IMR-90 (cell line): ENCODE results near the gene FAH. TPM values are rescaled to one million over a fixed set of nuclear protein-coding genes. Genes with fewer than 3 reads are reported as not detected.

ENCODE experiments used
- ATAC-seq: fragments of 200-7000 bp; cut with Tn5 transposase; 2 replicates; pipeline ENCODE4 v1.9.1; 2020; ENCODE audit warnings: low read depth, mild to moderate bottlenecking, moderate library complexity
- BruUV-seq: library from RNA; stranded (reverse); fragments of 400-500 nt; replicated peaks from 2 replicates; lab custom pipeline; 2021; lab: Mats Ljungman, UMichigan
- CTCF ChIA-PET: fragments of 300-600 bp; formaldehyde crosslinking; extraction: SDS; loops from one replicate; lab custom pipeline; 2021; ENCODE audit warnings: antibody characterized with exemption; lab: Yijun Ruan, JAX
- POLR2A ChIA-PET: fragments of 300-600 bp; sonication (Branson Sonifier 250); formaldehyde crosslinking; loops from one replicate; lab custom pipeline; 2022; ENCODE audit warnings: antibody characterized with exemption; ENCODE audit not compliant: unreplicated experiment; lab: Charles Lee
- DNase-seq: peaks from one replicate; pipeline ENCODE4 v3.0.0; 2013
- H2AFZ ChIP-seq: replicated peaks from 2 replicates; pipeline ENCODE3; 2013; ENCODE audit warnings: low read length, mild to moderate bottlenecking; ENCODE audit not compliant: poor library complexity
- H2AK5ac ChIP-seq: 2 replicates; pipeline ENCODE4 v1.6.1; 2013; ENCODE audit warnings: low read depth, low read length, inconsistent platforms
- H2AK9ac ChIP-seq: replicated peaks from 2 replicates; pipeline ENCODE3; 2013; ENCODE audit warnings: mild to moderate bottlenecking, low read depth, low read length, moderate library complexity; ENCODE audit not compliant: poor library complexity
- H2BK120ac ChIP-seq: 2 replicates; pipeline ENCODE4 v1.6.1; 2013; ENCODE audit warnings: low read depth, low read length, inconsistent platforms
- H2BK15ac ChIP-seq: 3 replicates; pipeline ENCODE4 v1.6.1; 2013; ENCODE audit warnings: low read depth, low read length, inconsistent platforms
- H2BK20ac ChIP-seq: 2 replicates; pipeline ENCODE4 v1.6.1; 2013; ENCODE audit warnings: low read depth, mild to moderate bottlenecking, inconsistent platforms, low read length, moderate library complexity
- H2BK5ac ChIP-seq: 2 replicates; pipeline ENCODE4 v1.6.1; 2013; ENCODE audit warnings: mild to moderate bottlenecking, low read depth, low read length, inconsistent platforms; ENCODE audit not compliant: poor library complexity, severe bottlenecking
- H3K14ac ChIP-seq: replicated peaks from 2 replicates; pipeline ENCODE4 v1.6.1; 2013; ENCODE audit warnings: low read depth, low read length, inconsistent platforms
- H3K18ac ChIP-seq: 2 replicates; pipeline ENCODE4 v1.6.1; 2013; ENCODE audit warnings: low read depth, low read length, control low read depth
- H3K23ac ChIP-seq: 2 replicates; pipeline ENCODE4 v1.6.1; 2013; ENCODE audit warnings: low read depth, low read length, inconsistent platforms
- H3K27ac ChIP-seq: 2 replicates; pipeline ENCODE4 v1.5.1; 2013; ENCODE audit warnings: mild to moderate bottlenecking, control low read depth, low read length; ENCODE audit not compliant: insufficient read depth
- H3K27me3 ChIP-seq: 2 replicates; pipeline ENCODE4 v1.6.1; 2013; ENCODE audit warnings: low read length; ENCODE audit not compliant: control insufficient read depth, insufficient read depth
- H3K36me3 ChIP-seq: 2 replicates; pipeline ENCODE4 v1.6.1; 2013; ENCODE audit warnings: low read length, mixed read lengths; ENCODE audit not compliant: control insufficient read depth, insufficient read depth
- H3K4ac ChIP-seq: 2 replicates; pipeline ENCODE4 v1.6.1; 2013; ENCODE audit warnings: low read depth, low read length, inconsistent platforms
- H3K4me1 ChIP-seq: 2 replicates; pipeline ENCODE4 v1.6.1; 2013; ENCODE audit warnings: low read length, mixed read lengths; ENCODE audit not compliant: control insufficient read depth, insufficient read depth
- H3K4me2 ChIP-seq: 2 replicates; pipeline ENCODE4 v1.6.1; 2013; ENCODE audit warnings: low read depth, mild to moderate bottlenecking, control low read depth, low read length, moderate library complexity
- H3K4me3 ChIP-seq: 2 replicates; pipeline ENCODE4 v1.5.1; 2013; ENCODE audit warnings: low read depth, mild to moderate bottlenecking, control low read depth, low read length, moderate library complexity; ENCODE audit not compliant: insufficient read depth
- H3K56ac ChIP-seq: 2 replicates; pipeline ENCODE4 v1.6.1; 2013; ENCODE audit warnings: low read length, inconsistent platforms; ENCODE audit not compliant: insufficient read depth; ENCODE audit errors: extremely low read depth
- H3K79me1 ChIP-seq, 2 experiments: 2 replicates each; pipeline ENCODE4 v1.6.1; 2013; ENCODE audit warnings: low read length in 2 of 2, inconsistent platforms in 1 of 2, low read depth in 1 of 2
- H3K9ac ChIP-seq: 2 replicates; pipeline ENCODE4 v1.6.1; 2013; ENCODE audit warnings: low read depth, low read length, control low read depth
- H3K9me1 ChIP-seq: 2 replicates; pipeline ENCODE4 v1.6.1; 2013; ENCODE audit warnings: low read length, inconsistent platforms; ENCODE audit not compliant: insufficient read depth
- H3K9me3 ChIP-seq: 2 replicates; pipeline ENCODE4 v1.6.1; 2013; ENCODE audit warnings: low read length; ENCODE audit not compliant: control insufficient read depth, insufficient read depth
- H4K20me1 ChIP-seq: 2 replicates; pipeline ENCODE4 v1.6.1; 2013; ENCODE audit warnings: low read length, inconsistent platforms; ENCODE audit not compliant: insufficient read depth
- H4K5ac ChIP-seq: 2 replicates; pipeline ENCODE4 v1.6.1; 2013; ENCODE audit warnings: mild to moderate bottlenecking, low read depth, low read length, control low read depth
- H4K8ac ChIP-seq, 2 experiments: 2 replicates each; pipeline ENCODE4 v1.6.1; 2013; ENCODE audit warnings: low read depth in 2 of 2, low read length in 2 of 2, control low read depth in 1 of 2, inconsistent platforms in 1 of 2
- H4K91ac ChIP-seq: 2 replicates; pipeline ENCODE4 v1.6.1; 2013; ENCODE audit warnings: low read depth, low read length, inconsistent platforms; ENCODE audit not compliant: insufficient read depth
- FOS ChIP-seq: fragments of 150-350 bp; IDR thresholded peaks from 2 replicates; pipeline ENCODE4 v1.6.1; 2016; ENCODE audit warnings: low read depth, low read length
- MXI1 ChIP-seq: IDR thresholded peaks from 2 replicates; pipeline ENCODE4 v1.6.1; 2012; ENCODE audit warnings: low read depth, mild to moderate bottlenecking, low read length, moderate library complexity, borderline replicate concordance
- whole genome bisulfite sequencing, 2 experiments: methylation state at CpG; one replicate each; pipeline versions ENCODE4 v1.1.5 to v1.1.7; 2013; ENCODE audit warnings: missing lambda C conversion rate in 2 of 2; ENCODE audit not compliant: insufficient read length in 1 of 2; ENCODE audit errors: extremely low coverage in 2 of 2; 5-methylcytosine and 5-hydroxymethylcytosine counted together
- dilution Hi-C: fragments of 300-500 bp; cut with HindIII; formaldehyde crosslinking; loops from one replicate; pipeline ENCODE4 v1.14.3; 2018; ENCODE audit warnings: low sequenced_read_pairs; ENCODE audit not compliant: unreplicated experiment
- in situ Hi-C: fragments of 300-500 bp; cut with MboI; formaldehyde crosslinking; loops from 3 replicates; pipeline ENCODE4 v1.14.3; 2019; ENCODE audit warnings: low sequenced_read_pairs, inconsistent platforms, mixed read lengths
- intact Hi-C: fragments of 100-400 bp; cut with micrococcal nuclease; formaldehyde crosslinking; loops from 2 replicates; pipeline ENCODE4 v1.10.0; 2022
- polyA plus RNA-seq, 3 experiments: library from polyadenylated mRNA; depleted of rRNA; stranded (reverse); fragments of >200 nt; gene quantifications; 2 replicates each; pipeline ENCODE4 v1.2.3, GENCODE V29; 2012; ENCODE audit warnings: low replicate concordance in 1 of 3
- total RNA-seq: library from RNA; depleted of rRNA; stranded (reverse); fragments of >200 nt; gene quantifications from 2 replicates; pipeline ENCODE4 v1.2.3, GENCODE V29; 2012

The FAH gene
- total and polyA plus RNA-seq, 2 of the 4 experiments (the other 2 are of a cell fraction): 43.1 to 48.6 TPM

- WGBS, 2 experiments: no CpG with 5 or more reads among the region's 4 CpGs
- no peak overlapping the region for H2BK15ac ChIP-seq
- no peak overlapping the region for H4K91ac ChIP-seq
- H4K20me1 ChIP-seq: peaks cover 3% of the 10 kb centered on the region; the same call in 1 of the 2 replicates
- H3K4ac ChIP-seq: no peak overlapping the region
- no peak for TF ChIP-seq FOS
- TF ChIP-seq MXI1: no peak
- ChIA-PET POLR2A (no interaction called here), CTCF (no interaction called here)
- H3K4me2 ChIP-seq: no peak overlapping the region
- H3K4me1 ChIP-seq: no peaks in the 10 kb centered on the region
- no peak overlapping the region for H3K9ac ChIP-seq
- H3K9me1 ChIP-seq: peaks cover 2% of the 10 kb centered on the region; the same call in 1 of the 2 replicates
- ATAC-seq (no peak), DNase-seq (no peak)
- H3K56ac ChIP-seq: no peak overlapping the region
- no peaks in the 10 kb centered on the region for H3K27me3 ChIP-seq
- H4K8ac ChIP-seq: no peak overlapping the region
- peaks cover 7% of the 10 kb centered on the region for H3K36me3 ChIP-seq
- no peak overlapping the region for H2AFZ ChIP-seq
- H2AK5ac ChIP-seq: no peak overlapping the region
- in situ Hi-C loops (no loop called here), dilution Hi-C loops (no loop called here), intact Hi-C loops (no loop called here)
- H2BK20ac ChIP-seq: no peak overlapping the region
- no peak overlapping the region for H4K5ac ChIP-seq
- no peak overlapping the region for H2BK5ac ChIP-seq
- H3K9me3 ChIP-seq: no peaks in the 10 kb centered on the region
- peaks cover 19 to 36% of the 10 kb centered on the region in 2 experiments for H3K79me1 ChIP-seq
- H2BK120ac ChIP-seq: no peak overlapping the region
- no peak overlapping the region for H3K4me3 ChIP-seq
- BruUV-seq: no TSS peak
- H3K27ac ChIP-seq: no peak overlapping the region
- no peak overlapping the region for H3K14ac ChIP-seq
- H3K18ac ChIP-seq: no peak overlapping the region
- no peak overlapping the region for H2AK9ac ChIP-seq
- H3K23ac ChIP-seq: no peak overlapping the region
Observed at GRCh38 chr15:80121546-80121945, 31.3 kb upstream of the FAH start.
